Karpas-422 (cell line): ENCODE results near the gene STX18. TPM values are rescaled to one million over a fixed set of nuclear protein-coding genes. Genes with fewer than 3 reads are reported as not detected.

Source experiments
- DNase-seq: peaks from one replicate; pipeline ENCODE4 v3.0.0-alpha.2; 2015
- H2AFZ ChIP-seq: fragments of 200-600 bp; sonication (generic); 2 replicates; pipeline ENCODE4 v1.6.1; 2014; ENCODE audit warnings: antibody characterized with exemption, low read length, mixed read lengths
- H3K27ac ChIP-seq: fragments of 200-600 bp; sonication (generic); 2 replicates; pipeline ENCODE4 v1.5.1; 2014; ENCODE audit warnings: mild to moderate bottlenecking, low read length, moderate library complexity
- H3K27me3 ChIP-seq: fragments of 200-600 bp; sonication (generic); 2 replicates; pipeline ENCODE4 v1.6.1; 2014; ENCODE audit warnings: low read length, mixed read lengths
- H3K36me3 ChIP-seq: fragments of 200-600 bp; sonication (generic); 2 replicates; pipeline ENCODE4 v1.6.1; 2014; ENCODE audit warnings: low read length, mixed read lengths; ENCODE audit not compliant: insufficient read depth
- H3K4me1 ChIP-seq: fragments of 200-600 bp; sonication (generic); 2 replicates; pipeline ENCODE4 v1.6.1; 2014; ENCODE audit warnings: mild to moderate bottlenecking, low read length, mixed read lengths
- H3K4me2 ChIP-seq: fragments of 200-600 bp; sonication (generic); 2 replicates; pipeline ENCODE4 v1.6.1; 2014; ENCODE audit warnings: low read length, low read depth, mild to moderate bottlenecking; ENCODE audit not compliant: poor library complexity, severe bottlenecking
- H3K4me3 ChIP-seq: fragments of 200-600 bp; sonication (generic); 2 replicates; pipeline ENCODE4 v1.5.1; 2014; ENCODE audit warnings: mild to moderate bottlenecking, antibody characterized with exemption, low read length, mixed read lengths
- H3K79me2 ChIP-seq: fragments of 200-600 bp; sonication (generic); 2 replicates; pipeline ENCODE4 v1.6.1; 2014; ENCODE audit warnings: mild to moderate bottlenecking, low read length, mixed read lengths
- H3K9ac ChIP-seq: fragments of 200-600 bp; sonication (generic); 2 replicates; pipeline ENCODE4 v1.6.0; 2014; ENCODE audit warnings: low read length
- H3K9me2 ChIP-seq: fragments of 200-600 bp; sonication (generic), shearing (Covaris generic); replicated peaks from 2 replicates; pipeline ENCODE4 v1.6.0; 2014; ENCODE audit warnings: mild to moderate bottlenecking, low read length, moderate library complexity; ENCODE audit not compliant: insufficient read depth
- H3K9me3 ChIP-seq: fragments of 300-700, 200-600 bp; sonication (generic); 2 replicates; pipeline ENCODE4 v1.6.1; 2014; ENCODE audit warnings: low read length, mixed read lengths
- H4K20me1 ChIP-seq: fragments of 200-600 bp; sonication (generic); 2 replicates; pipeline ENCODE4 v1.6.1; 2014; ENCODE audit warnings: mild to moderate bottlenecking, antibody characterized with exemption, low read length, low read depth; ENCODE audit not compliant: insufficient read depth
- total RNA-seq: library from RNA; depleted of rRNA; stranded (reverse); fragments of >200 nt; shearing (Covaris generic); gene quantifications from 2 replicates; pipeline ENCODE4 v1.2.3, GENCODE V29; 2014; ENCODE audit warnings: low replicate concordance

STX18 gene
- total RNA-seq, 1 experiment from 2014 or later, result 17.9 TPM

DNA sequence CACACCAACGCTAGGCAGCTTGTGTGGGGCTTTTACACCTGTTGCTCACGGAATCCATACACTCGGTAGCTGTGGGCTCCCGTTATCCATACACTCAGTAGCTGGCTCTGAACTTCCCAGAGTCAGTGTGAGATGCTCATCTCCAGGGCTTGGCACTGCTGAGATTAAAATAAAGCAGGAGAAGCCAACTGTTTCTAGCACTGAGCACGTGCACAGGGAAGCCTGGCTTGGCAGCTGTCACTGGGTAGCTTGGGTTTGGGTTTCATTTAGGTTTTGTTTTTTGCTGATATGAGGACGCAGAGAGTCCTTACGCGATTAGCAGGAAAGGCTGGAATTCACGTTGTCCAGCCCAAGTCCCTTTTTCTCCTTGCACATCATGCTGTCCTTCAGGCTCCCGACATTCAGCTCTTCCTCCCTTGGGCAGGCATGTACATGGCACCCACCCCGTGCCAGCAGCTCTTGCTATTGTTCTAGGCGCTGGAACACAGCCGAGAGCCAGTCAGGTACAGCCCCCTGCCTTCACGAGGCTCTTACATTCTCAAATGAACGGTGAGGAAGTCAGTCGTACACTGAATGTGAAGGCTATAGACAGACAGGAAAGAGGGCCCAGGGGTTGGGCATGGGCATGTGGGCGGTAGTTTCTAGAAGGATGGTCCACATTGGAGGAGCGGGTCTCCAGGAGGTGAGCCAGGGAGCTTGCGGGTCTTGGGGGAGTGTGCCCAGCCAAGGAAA is 129.0 kb downstream of the STX18 start:
- H3K27me3 ChIP-seq, result no peaks in the 10 kb centered on the region
- no peak overlapping the region for H3K4me2 ChIP-seq
- no peak for DNase-seq
- H3K79me2 ChIP-seq, result no peaks in the 10 kb centered on the region
- H3K9me3 ChIP-seq, result no peaks in the 10 kb centered on the region
- H3K27ac ChIP-seq, result no peak overlapping the region
- H3K9ac ChIP-seq, result no peak overlapping the region
- H3K4me1 ChIP-seq, result peaks cover 2% of the 10 kb centered on the region; the same call in 1 of the 2 replicates
- no peak overlapping the region for H2AFZ ChIP-seq
- H4K20me1 ChIP-seq, result no peaks in the 10 kb centered on the region
- H3K9me2 ChIP-seq, result no peaks in the 10 kb centered on the region
- no peak overlapping the region for H3K4me3 ChIP-seq
- no peaks in the 10 kb centered on the region for H3K36me3 ChIP-seq

DNA sequence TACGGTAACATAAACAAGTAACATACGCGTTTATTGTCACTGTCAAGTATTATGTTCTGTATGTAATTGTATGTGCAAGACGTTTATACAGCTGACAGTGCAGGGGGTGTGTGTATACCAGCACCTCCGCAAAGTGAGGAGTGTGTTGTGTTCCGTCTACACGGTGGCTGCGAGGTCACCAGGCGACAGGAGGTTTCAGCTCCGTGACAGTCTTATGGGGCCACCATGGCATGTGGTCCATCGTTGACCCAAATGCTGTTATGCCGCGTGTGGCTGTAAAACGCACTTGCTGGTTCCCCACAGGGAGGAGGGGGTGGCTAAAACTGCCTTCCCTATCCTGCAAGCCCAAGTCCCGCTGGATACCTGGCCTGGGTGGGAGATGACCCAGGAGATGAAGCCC is 129.9 kb downstream of the STX18 start:
- no peaks in the 10 kb centered on the region for H3K9me3 ChIP-seq
- no peaks in the 10 kb centered on the region for H3K27me3 ChIP-seq
- no peak overlapping the region for H2AFZ ChIP-seq
- H3K9ac ChIP-seq, result no peak overlapping the region
- no peaks in the 10 kb centered on the region for H3K36me3 ChIP-seq
- peaks cover 11% of the 10 kb centered on the region for H3K4me1 ChIP-seq
- no peaks in the 10 kb centered on the region for H4K20me1 ChIP-seq
- H3K4me2 ChIP-seq, result no peak overlapping the region
- no peaks in the 10 kb centered on the region for H3K79me2 ChIP-seq
- no peak overlapping the region for H3K27ac ChIP-seq
- no peaks in the 10 kb centered on the region for H3K9me2 ChIP-seq
- H3K4me3 ChIP-seq, result no peak overlapping the region
- no peak for DNase-seq

DNA sequence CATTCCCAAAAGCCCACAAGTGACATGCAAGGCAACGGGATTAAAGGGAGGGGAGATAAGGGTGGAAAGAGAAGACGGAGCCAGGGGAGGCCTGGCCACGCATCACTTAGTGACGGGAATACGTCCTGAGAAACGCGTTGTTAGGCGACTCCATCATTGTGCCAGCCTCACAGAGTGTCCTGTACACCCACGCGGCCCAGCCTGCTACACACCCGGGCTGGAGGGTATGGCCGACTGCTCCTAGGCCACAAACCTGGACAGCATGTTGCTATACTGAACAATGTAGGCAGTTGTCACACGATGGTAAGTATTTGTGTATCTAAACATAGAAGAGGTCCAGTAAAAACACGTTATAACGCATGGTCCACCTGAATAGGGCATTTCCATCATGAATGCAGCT is 131.6 kb downstream of the STX18 start:
- Histone ChIP-seq H3K9me3 (no peaks in the 10 kb centered on the region), H3K4me3 (no peak overlapping the region), H3K36me3 (no peaks in the 10 kb centered on the region), H4K20me1 (no peaks in the 10 kb centered on the region), H3K4me2 (no peak overlapping the region), H3K27ac (no peak overlapping the region), H3K9ac (no peak overlapping the region), H3K27me3 (no peaks in the 10 kb centered on the region), H3K4me1 (peaks cover 19% of the 10 kb centered on the region), H2AFZ (no peak overlapping the region), H3K9me2 (no peaks in the 10 kb centered on the region), H3K79me2 (no peaks in the 10 kb centered on the region)
- no peak for DNase-seq

DNA sequence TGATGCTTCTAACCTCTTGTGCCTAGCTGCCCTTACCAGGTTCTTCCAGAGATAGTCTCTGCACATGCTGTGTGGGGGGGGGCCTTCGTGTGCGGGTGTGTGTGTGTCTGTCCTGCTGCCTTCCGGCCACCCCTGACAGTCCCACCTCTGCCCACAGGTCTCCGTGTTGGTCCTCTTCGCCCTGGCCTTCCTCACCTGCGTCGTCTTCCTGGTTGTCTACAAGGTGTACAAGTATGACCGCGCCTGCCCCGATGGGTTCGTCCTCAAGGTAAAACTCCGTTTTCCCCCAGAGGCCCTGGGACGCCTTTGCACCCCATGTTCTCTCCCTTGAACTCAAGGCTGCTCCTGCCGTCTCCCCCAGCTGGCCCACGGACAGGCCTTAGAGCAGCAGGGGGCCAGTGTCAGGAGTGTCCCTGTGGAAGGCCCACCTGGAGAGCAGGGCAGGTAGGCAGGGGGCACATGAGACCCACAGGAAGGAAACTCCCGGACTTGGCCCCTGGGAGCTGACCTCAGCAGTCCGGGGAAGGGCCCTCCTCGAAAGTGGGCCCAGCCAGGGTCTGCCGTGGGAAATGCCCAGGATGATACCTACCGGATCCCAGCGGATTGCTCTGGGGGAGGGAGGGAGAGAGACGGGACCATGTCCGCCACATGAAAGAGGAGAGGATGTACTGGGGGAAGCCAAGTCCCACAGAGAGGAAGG is 132.3 kb downstream of the STX18 start:
- H3K9ac ChIP-seq, result no peak overlapping the region
- no peaks in the 10 kb centered on the region for H3K9me3 ChIP-seq
- no peak overlapping the region for H2AFZ ChIP-seq
- H3K27ac ChIP-seq, result no peak overlapping the region
- no peaks in the 10 kb centered on the region for H3K79me2 ChIP-seq
- no peaks in the 10 kb centered on the region for H4K20me1 ChIP-seq
- no peak for DNase-seq
- peaks cover 19% of the 10 kb centered on the region for H3K4me1 ChIP-seq
- H3K4me2 ChIP-seq, result no peak overlapping the region
- H3K36me3 ChIP-seq, result no peaks in the 10 kb centered on the region
- H3K4me3 ChIP-seq, result no peak overlapping the region
- no peaks in the 10 kb centered on the region for H3K27me3 ChIP-seq
- H3K9me2 ChIP-seq, result no peaks in the 10 kb centered on the region

GRCh38 chr4:4408576-4409335 is 133.1 kb downstream of the STX18 start:
- Histone ChIP-seq H4K20me1 (no peaks in the 10 kb centered on the region), H3K4me1 (peaks cover 19% of the 10 kb centered on the region), H3K9me3 (no peaks in the 10 kb centered on the region), H3K36me3 (no peaks in the 10 kb centered on the region), H3K27me3 (no peaks in the 10 kb centered on the region), H3K79me2 (no peaks in the 10 kb centered on the region), H3K27ac (no peak overlapping the region), H2AFZ (no peak overlapping the region), H3K4me3 (no peak overlapping the region), H3K9me2 (no peaks in the 10 kb centered on the region), H3K9ac (no peak overlapping the region), H3K4me2 (no peak overlapping the region)
- no peak for DNase-seq

DNA sequence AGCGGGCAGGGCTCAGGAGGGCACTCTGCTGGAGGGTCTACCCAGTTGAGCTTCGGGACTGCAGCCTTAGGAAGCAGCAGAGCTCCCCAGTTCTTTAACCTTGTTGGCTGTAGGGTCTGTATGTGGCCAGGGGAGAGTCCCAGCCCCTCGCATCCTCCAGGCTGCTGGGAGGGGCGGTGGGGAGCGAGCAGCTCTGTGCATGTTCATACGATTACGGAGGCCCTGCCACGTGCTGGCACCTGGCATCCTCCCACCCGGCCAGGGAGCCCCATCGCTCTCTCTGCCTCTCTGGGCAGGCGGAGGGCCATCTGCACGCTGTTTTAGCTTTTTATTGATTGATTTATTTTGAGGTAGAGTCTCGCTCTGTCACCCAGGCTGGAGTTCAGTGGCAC is 133.7 kb downstream of the STX18 start:
- no peaks in the 10 kb centered on the region for H3K9me3 ChIP-seq

DNA sequence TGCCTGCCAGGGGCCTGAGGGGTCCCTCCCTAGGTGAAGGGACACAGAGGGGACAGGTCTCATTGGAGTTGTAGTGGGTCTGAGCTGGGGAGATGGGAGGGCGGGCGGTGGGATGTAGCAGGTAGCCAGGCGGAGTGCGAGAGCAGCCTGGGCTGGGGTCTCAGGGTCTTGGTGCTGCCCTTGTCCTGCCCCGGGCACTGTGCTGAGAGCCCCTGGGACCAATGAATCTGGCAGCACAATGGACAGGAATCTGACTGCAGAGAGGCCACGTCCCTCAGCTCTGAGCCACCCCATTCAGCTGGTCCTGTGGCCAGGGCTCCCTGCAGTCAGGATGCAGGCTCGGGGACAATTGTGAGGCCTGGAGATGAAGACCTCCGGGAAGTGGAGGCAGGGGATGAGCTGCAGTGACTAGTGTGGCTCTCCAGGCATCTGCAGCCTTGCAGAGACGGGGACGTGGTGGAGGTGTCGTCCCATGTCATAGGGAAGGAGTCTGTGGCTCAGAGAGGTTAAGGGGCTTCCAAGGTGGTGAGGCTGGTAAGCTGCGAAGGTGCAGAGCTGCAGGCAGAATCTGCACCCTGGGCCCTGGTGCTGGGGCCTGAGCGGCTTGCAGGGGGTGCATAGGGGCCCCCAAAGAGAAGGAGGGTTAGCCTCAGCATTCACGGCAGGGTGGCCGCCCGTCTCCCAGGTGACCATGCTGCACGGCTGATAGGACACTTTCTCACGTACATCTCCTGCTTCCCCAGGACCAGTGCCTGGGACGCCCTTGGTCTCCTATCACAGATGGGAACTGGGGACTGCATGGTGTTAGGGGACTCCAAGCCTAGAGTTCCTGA is 134.3 kb downstream of the STX18 start:
- Histone ChIP-seq H3K9ac (no peak overlapping the region), H3K27me3 (no peaks in the 10 kb centered on the region), H3K79me2 (no peaks in the 10 kb centered on the region), H3K4me2 (no peak overlapping the region), H3K4me3 (no peak overlapping the region), H3K4me1 (peaks cover 19% of the 10 kb centered on the region), H4K20me1 (no peaks in the 10 kb centered on the region), H3K9me2 (no peaks in the 10 kb centered on the region), H3K27ac (no peak overlapping the region), H3K36me3 (no peaks in the 10 kb centered on the region), H3K9me3 (no peaks in the 10 kb centered on the region), H2AFZ (no peak overlapping the region)
- no peak for DNase-seq

More for the DNA sequence above, 133.7 kb downstream of the STX18 start:
- Histone ChIP-seq H3K27ac (no peak overlapping the region), H2AFZ (no peak overlapping the region), H4K20me1 (no peaks in the 10 kb centered on the region), H3K9ac (no peak overlapping the region), H3K79me2 (no peaks in the 10 kb centered on the region), H3K4me1 (peaks cover 19% of the 10 kb centered on the region), H3K4me3 (no peak overlapping the region), H3K27me3 (no peaks in the 10 kb centered on the region), H3K36me3 (no peaks in the 10 kb centered on the region), H3K4me2 (no peak overlapping the region), H3K9me2 (no peaks in the 10 kb centered on the region)
- DNase-seq, result no peak
